Measurements from ENCODE around the gene ALLC.

The ALLC gene

DNA sequence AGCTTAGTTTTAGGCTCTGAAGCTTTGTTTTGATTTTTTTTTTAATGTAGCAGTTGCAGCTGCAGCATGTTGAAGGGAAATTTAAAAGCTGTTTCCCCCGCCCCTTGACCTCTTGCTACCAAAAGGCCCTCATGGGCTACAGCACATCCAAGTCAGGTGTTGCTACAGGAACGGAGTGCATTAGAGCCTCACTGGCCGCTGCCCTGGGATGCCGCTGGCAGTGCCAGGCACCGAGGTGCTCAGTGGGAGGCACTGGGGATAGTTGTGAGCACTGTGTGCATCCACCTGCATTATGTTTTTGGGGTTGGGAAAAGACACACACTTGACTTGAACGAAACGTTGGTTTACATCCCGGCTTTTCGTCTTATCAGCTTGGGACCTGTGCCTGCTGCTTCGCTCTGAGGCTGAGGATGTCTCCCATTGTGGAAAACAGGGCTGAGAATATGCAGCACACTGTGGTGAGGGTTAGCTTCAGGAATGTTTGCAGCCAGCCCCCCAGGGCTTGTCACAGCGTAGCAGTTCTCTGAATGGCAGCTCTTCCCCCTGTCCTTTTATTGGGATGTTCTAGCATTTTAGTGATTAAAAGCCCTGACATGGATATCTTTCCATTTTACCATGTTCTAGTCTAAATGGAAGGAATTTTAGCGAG is 69.5 kb downstream of the ALLC start:
- no peak for DNase-seq

- peak; percentile 33 for DNase-seq
Observed at GRCh38 chr2:3728104-3729054, 70.4 kb downstream of the ALLC start.

- no peak for DNase-seq
Observed at GRCh38 chr2:3729055-3729448, 71.1 kb downstream of the ALLC start.

DNA sequence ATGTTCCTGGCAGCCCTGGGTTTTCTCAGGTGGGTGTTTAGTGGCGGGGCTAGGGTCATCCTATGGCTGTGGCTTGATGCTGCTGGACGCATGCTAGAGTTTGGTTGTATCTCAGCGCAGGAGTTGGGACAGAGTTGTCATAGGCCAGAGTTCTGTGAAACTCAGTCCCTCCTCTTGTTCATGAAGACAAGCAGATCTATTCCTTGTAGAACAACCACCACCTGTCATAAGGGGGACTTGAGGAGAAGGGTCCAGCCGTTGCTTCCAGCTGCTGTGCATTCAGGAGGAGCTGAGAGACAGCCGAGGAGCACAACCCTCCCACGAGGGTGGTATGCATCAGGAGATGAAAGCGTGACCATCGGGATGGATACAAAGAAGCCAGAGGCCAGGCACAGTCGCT is 71.8 kb downstream of the ALLC start:
- no peak for DNase-seq

DNA sequence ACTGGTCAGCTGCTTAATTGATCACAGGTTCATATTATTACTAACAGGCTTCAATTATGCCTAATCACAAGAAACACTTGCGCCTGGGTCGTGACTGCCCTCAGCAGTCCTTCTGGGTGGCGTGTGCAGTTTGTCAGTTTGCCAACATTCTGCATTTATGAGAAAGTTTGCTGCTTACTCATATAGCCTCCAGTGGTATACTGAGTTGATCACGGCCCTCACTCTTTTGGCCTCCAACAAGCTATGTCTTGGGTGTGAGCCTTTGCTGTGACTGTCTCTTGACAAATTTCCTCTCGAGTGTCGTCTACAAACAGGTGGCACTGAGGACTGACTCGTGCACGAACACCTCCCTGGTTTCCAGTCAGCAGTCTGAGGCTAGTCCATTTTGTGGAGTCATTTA is 72.6 kb downstream of the ALLC start:
- DNase-seq: no peak

DNA sequence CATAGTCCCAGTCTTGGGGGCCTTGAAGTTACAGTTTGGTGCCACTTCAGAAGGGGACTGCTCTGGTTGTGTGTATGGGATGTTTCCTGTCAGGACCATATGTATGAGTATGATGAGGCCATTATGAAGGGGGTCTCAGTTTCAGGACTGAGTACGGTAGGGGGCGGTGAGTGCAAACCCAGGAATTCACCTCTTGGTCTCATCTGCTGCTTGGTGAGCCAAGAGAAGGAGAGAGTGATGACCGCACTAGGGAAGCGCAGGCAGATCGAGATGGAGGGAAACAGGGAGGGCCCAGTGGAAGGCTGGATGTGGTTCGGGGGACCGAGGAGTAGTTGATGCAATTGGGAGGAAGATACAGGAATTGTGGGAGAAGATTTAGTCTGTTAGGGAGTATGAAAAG is 73.8 kb downstream of the ALLC start:
- DNase-seq: no peak

DNA sequence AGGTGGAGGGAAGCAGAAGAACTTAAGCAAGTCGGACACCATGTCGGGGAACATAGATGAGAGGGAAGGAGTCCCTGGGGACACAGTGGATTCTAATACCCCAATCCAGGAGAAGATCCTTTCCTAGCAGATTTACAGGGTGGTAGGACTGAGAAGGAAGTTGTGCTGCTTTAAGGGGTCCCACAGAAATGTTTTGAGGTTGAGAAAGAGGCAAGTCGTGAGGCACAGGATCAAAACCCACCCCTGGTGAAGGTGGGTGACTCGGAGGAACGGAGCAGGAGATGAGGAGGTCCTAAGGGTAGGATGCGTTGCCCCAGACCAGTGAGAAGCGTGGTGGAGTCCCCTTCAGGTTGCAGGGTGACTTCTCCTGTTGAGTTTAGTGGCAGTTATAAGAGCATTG is 78.1 kb downstream of the ALLC start:
- DNase-seq: no peak

DNA sequence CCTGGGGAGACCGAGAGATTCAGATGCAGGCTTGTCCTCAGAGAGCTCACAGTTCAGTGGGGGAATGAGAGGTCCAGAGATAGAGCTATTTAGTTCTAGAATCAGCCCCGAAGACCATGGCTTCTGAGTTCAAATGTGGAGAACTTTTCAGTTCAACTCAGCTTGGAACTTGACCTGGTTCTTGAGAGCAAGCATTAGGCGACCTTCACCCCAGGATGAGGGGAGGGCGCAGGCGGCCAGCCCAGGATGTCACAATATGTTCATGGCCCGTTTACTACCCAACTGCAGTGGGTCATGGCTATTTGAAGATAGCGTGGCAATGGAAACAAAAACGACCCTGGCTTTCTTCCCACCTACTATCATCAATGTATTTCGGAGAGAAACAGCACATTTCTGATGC is 79.1 kb downstream of the ALLC start:
- no peak for DNase-seq

DNA sequence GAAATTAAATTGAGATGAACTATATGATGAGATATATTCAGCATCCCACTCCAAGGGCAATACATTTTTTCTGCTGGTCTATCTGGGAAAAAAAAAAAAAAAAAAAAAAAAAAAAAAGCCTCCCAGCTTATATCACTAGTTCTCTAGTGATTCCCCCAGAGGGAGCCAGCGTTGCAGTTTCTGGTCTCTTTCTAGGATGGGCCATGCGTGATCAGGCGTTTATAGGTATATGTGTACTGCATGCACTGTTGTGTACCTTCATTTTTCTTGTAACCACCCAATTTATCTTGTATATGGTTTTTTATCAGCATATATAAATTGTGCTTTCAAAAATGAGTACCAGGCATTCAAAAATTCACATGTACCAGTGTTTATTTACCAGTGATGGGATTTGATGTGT is 80.5 kb downstream of the ALLC start:
- DNase-seq: peak; percentile 4

DNA sequence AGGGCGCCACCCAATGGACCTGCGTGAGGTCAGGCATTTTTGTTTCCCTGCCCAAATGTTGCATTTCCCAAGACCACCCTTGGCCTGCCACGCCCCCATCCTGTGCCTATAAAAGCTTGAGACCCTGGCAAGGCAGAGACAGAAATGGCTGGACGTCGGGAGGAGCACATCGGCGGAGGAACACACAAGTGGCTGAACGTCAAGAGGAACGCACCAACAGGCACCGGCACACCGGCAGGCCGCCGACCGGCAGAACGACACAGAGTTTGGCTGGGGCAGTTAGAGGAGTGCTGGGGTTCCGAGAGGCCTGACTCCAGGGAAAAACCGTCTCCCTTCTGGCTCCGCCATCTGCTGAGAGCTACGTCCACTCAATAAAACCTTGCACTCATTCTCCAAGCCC is 81.3 kb downstream of the ALLC start:
- no peak for DNase-seq

- DNase-seq: no peak
Observed at GRCh38 chr2:3741396-3741795, 83.4 kb downstream of the ALLC start.

GRCh38 chr2:3741867-3742602 is 84.0 kb downstream of the ALLC start:
- DNase-seq: no peak

DNA sequence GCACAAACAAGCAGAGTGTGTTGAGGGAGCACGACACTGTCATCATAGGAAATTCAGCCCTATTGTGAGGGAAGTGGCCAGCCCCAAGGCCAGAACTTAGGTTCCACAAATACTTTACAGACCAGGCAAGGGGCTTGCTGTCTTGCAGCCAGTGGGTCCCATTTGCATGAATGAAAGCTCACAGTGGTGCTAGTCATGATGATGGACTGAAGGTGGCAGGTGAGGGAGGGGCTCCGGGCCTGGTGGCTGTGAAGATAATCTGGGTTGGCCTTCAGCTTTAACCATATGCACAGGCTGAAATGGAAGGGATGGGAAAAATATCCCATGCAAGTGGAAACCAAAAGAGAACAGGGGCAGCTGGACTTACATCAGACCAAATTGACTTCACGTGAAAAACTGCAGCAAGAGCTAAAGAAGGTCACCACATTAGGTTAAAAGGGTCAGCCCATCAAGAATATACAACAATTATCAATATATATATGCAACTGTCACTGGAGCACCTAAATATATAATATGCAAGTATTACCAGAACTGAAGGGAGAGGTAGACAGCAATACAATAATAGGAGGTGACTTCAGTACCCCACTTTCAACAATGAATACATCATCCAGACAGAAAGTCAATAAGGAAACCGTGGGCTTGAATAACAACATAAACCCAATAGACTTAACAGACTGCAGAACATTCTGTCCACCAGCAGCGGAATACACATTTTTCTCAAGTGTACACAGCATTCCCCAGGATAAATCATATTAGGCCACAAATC is 84.9 kb downstream of the ALLC start:
- no peak for DNase-seq

- no peak for DNase-seq
Observed at GRCh38 chr2:3743951-3744555, 86.1 kb downstream of the ALLC start.

GRCh38 chr2:3745920-3746319 is 87.9 kb downstream of the ALLC start:
- no peak for DNase-seq

DNA sequence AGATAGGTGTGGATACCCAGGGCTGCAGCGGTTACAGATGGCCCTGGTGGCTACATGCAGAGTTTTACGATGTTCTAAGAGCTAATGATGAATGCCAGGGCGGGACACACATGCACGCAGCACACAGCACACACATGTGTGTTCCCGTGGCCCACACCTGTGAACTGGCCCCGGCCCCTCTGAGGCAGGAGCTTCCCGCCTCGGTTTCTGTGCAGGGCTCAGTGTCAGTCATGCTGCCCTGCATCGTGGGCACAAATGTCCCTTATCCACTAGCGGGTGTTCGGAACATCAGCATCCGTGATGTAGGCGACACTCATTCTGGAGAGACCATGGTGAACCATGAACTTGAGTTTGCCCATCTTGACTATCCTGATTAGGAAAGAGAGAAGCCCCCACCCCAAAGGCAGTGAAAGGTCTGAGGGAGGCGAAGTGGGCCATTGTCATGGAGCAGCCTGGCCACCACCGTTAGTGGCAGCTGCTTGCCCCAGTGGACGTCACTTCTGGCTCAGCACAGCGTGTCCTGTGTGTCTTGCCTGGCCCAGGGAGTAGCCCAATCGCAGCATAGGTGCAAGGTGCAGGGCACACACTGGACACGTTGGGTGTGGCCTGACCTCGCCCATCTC is 89.1 kb downstream of the ALLC start:
- no peak for DNase-seq

DNA sequence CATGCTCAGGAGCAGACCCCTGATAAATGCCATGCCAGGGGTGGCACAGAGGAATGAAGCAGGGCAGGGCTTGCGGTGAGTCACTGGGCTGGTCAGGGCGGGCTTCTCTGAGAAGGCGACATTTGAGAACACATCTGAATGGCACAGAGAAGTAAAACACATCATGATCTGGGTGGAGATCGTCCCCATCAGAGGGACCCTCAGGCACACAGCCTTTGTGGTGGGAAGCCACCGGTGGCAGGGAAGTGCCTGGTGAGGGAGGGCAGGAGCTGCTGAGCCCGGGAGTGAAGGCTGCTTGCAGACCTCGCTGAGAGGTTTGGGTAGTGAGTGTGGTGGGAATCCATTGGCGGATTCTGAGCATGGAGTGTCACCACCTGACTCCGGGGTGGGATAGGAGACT is 89.8 kb downstream of the ALLC start:
- no peak for DNase-seq

GRCh38 chr2:3749201-3749600 is 91.2 kb downstream of the ALLC start:
- DNase-seq: no peak

GRCh38 chr2:3751251-3751650 is 93.3 kb downstream of the ALLC start:
- DNase-seq: no peak

DNA sequence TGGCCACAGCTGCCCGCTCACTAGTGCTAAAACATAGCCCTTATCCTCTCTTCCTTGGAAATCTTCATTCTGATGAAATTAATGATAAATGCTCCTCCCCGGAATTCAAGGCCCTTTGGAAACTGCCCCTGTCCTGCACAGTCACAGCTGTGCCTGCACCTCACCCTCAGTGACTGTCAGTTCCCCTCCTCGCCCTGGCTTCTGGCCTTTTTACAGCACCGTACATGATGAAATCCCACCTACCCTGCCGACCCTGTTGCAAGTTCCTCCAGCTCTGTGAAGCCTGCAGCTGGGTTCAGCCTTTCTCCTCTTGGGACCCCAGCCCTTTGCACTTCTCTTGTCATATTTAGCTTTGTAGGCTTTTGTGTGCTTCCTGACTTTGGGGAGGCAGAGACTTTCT is 93.8 kb downstream of the ALLC start:
- no peak for DNase-seq
